SU-DHL-6 (cell line): ENCODE results near the gene CHCHD3.

Experiments
- CTCF ChIP-seq: fragments of 200-600 bp; sonication (generic); IDR thresholded peaks from one replicate; pipeline ENCODE4 v1.5.1; 2017; ENCODE audit warnings: antibody characterized with exemption, mild to moderate bottlenecking, low read length, moderate library complexity; ENCODE audit not compliant: insufficient read depth, poor library complexity, severe bottlenecking
- EZH2phosphoT487 ChIP-seq: fragments of 200-600 bp; sonication (generic), shearing (Covaris generic); conservative IDR thresholded peaks from 2 replicates; pipeline ENCODE4 v1.6.1; 2018; ENCODE audit warnings: mild to moderate bottlenecking, antibody characterized with exemption, low read length, moderate library complexity, mixed read lengths

- no peak for TF ChIP-seq CTCF
- TF ChIP-seq EZH2phosphoT487 = no peak
These were observed 66.0 kb downstream of the CHCHD3 start for GRCh38 chr7:133015888-133016287.
